Natural killer cell (primary cell): ENCODE results near the gene GRIN2A. TPM values are rescaled to one million over a fixed set of nuclear protein-coding genes. Genes with fewer than 3 reads are reported as not detected.

ENCODE experiments used
- ATAC-seq, 3 donors: fragments of 150-1000 bp in 2 of 3; fragments of 200-7000 bp in 1 of 3; cut with Tn5 transposase; 1 replicate in 1 of 3; 2 replicates in 2 of 3; pipeline ENCODE4 v1.10.0; 2021; ENCODE audit warnings: mild to moderate bottlenecking in 2 of 3, moderate library complexity in 2 of 3
- DNase-seq, 2 donors: peaks; one replicate each; pipeline versions ENCODE4 v3.0.0 to v3.0.0-alpha.2; 2013 to 2021; ENCODE audit warnings: mixed read lengths in 1 of 2
- H3K27ac ChIP-seq: one replicate; pipeline ENCODE4 v1.5.1; 2013; ENCODE audit warnings: mild to moderate bottlenecking, low read length
- H3K27me3 ChIP-seq: one replicate; pipeline ENCODE4 v1.6.1; 2013; ENCODE audit warnings: low read length; ENCODE audit not compliant: control insufficient read depth, insufficient read depth
- H3K36me3 ChIP-seq: one replicate; pipeline ENCODE4 v1.6.1; 2013; ENCODE audit warnings: low read length; ENCODE audit not compliant: control insufficient read depth, insufficient read depth
- H3K4me1 ChIP-seq: one replicate; pipeline ENCODE4 v1.6.1; 2013; ENCODE audit warnings: low read length; ENCODE audit not compliant: control insufficient read depth, insufficient read depth
- H3K4me3 ChIP-seq: one replicate; pipeline ENCODE4 v1.5.1; 2013; ENCODE audit warnings: low read length
- H3K9me3 ChIP-seq: one replicate; pipeline ENCODE4 v1.6.1; 2013; ENCODE audit warnings: low read length; ENCODE audit not compliant: control insufficient read depth, insufficient read depth
- H3K27ac Mint-ChIP-seq, 2 donors: one replicate each; pipeline ENCODE4 v1.8.0; 2022; ENCODE audit warnings: mild to moderate bottlenecking in 2 of 2, mixed read lengths in 2 of 2, moderate library complexity in 1 of 2
- H3K27me3 Mint-ChIP-seq, 2 donors: one replicate each; pipeline ENCODE4 v1.8.0; 2022; ENCODE audit warnings: low read depth in 2 of 2, mixed read lengths in 2 of 2
- H3K36me3 Mint-ChIP-seq: one replicate; pipeline ENCODE4 v1.8.0; 2022; ENCODE audit warnings: mixed read lengths
- H3K4me1 Mint-ChIP-seq, 2 donors: one replicate each; pipeline ENCODE4 v1.8.0; 2022; ENCODE audit warnings: mixed read lengths in 2 of 2
- H3K4me3 Mint-ChIP-seq: one replicate; pipeline ENCODE4 v1.8.0; 2022; ENCODE audit warnings: mild to moderate bottlenecking, moderate library complexity, mixed read lengths
- H3K9me3 Mint-ChIP-seq, 2 donors: one replicate each; pipeline ENCODE4 v1.8.0; 2022; ENCODE audit warnings: mixed read lengths in 2 of 2
- CTCF ChIP-seq: fragments of 200-600 bp; IDR thresholded peaks from one replicate; pipeline ENCODE4 v1.8.0; 2022; ENCODE audit warnings: antibody characterized with exemption
- WGBS: methylation state at CpG from one replicate; pipeline ENCODE4 v1.1.7; 2013; ENCODE audit warnings: missing lambda C conversion rate; ENCODE audit not compliant: insufficient coverage; 5-methylcytosine and 5-hydroxymethylcytosine counted together
- intact Hi-C: fragments of 100-400 bp; cut with micrococcal nuclease; formaldehyde crosslinking; loops from one replicate; pipeline ENCODE4 v1.14.2; 2022
- total RNA-seq, 4 donors: library from RNA; stranded (reverse); fragments of 120-200 nt in 1 of 4; gene quantifications; one replicate each; pipeline versions ENCODE4 v1.2.3 to v1.2.4, GENCODE V29; 2013 to 2022

GRIN2A gene
- total RNA-seq, 3 donors from 2014 or later (not counting 1 experiment from before 2014, with no cell fraction given) = not detected

DNA sequence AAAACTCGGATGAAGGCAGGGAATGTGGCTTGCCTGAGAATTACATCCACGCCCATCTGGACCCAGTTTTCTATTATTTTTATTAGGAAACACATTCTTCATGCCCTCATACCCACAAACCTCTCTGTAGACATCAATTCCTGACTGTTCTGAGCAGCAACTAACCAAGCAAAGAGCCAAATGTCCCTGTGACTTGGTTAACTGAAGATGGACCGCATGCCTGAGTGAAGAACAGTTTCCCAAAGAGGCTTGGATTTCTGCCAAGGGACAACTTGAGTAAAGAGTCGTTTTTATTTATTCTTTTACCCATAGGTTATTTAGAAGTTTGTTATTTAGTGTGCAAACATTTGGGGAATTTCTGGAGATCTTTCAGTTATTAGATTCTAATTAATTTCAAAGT is 259.8 kb downstream of the GRIN2A start:
- DNase-seq (no peak), ATAC-seq (no peak)
- Histone ChIP-seq H3K4me3 (no peak overlapping the region), H3K36me3 (no peaks in the 10 kb centered on the region), H3K9me3 (no peaks in the 10 kb centered on the region), H3K4me1 (no peaks in the 10 kb centered on the region), H3K27ac (no peak overlapping the region), H3K27me3 (no peaks in the 10 kb centered on the region)
- Mint-ChIP-seq H3K36me3 (no peaks in the 10 kb centered on the region), H3K27me3 (no peaks in the 10 kb centered on the region), H3K4me3 (no peak overlapping the region), H3K27ac (no peak overlapping the region), H3K9me3 (no peaks in the 10 kb centered on the region), H3K4me1 (no peaks in the 10 kb centered on the region)
- intact Hi-C loops = no loop called here
- TF ChIP-seq CTCF = no peak
- WGBS = 70% methylated on average over 3 of the region's 4 CpGs

DNA sequence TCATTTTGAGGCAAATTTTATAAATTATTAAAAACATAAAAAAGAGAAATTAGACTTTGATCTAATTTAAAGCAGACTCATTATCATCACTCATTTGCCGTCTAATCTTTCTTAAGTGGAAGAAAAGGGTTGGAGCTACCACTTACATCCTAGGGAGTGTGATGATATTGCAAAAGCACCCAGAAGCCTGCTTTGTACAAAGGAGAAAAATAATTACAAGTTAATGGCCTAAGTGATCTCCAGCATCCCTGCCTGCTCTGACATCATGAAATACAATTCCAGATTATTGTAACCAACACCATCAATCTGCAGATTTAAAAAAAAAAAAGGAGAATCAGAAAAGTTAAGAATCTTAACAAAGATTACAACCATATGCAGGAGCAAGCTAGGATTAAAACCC is 260.2 kb downstream of the GRIN2A start:
- intact Hi-C loops = no loop called here
- TF ChIP-seq CTCF = no peak
- H3K4me3 ChIP-seq = no peak overlapping the region
- H3K9me3 Mint-ChIP-seq = no peaks in the 10 kb centered on the region
- H3K4me3 Mint-ChIP-seq = no peak overlapping the region
- no peak for DNase-seq
- no peak overlapping the region for H3K27ac Mint-ChIP-seq
- H3K4me1 ChIP-seq = no peaks in the 10 kb centered on the region
- H3K27me3 ChIP-seq = no peaks in the 10 kb centered on the region
- no peaks in the 10 kb centered on the region for H3K36me3 Mint-ChIP-seq
- no peaks in the 10 kb centered on the region for H3K9me3 ChIP-seq
- WGBS = no CpG with 5 or more reads among the region's 1 CpG
- H3K27me3 Mint-ChIP-seq = no peaks in the 10 kb centered on the region
- no peak overlapping the region for H3K27ac ChIP-seq
- no peak for ATAC-seq
- H3K36me3 ChIP-seq = no peaks in the 10 kb centered on the region
- no peaks in the 10 kb centered on the region for H3K4me1 Mint-ChIP-seq

GRCh38 chr16:9919460-9919859 is 262.8 kb downstream of the GRIN2A start:
- no peak overlapping the region for H3K4me3 Mint-ChIP-seq
- Histone ChIP-seq H3K4me3 (no peak overlapping the region), H3K9me3 (no peaks in the 10 kb centered on the region), H3K4me1 (no peaks in the 10 kb centered on the region), H3K27me3 (no peaks in the 10 kb centered on the region), H3K27ac (no peak overlapping the region), H3K36me3 (no peaks in the 10 kb centered on the region)
- no peak for TF ChIP-seq CTCF
- H3K9me3 Mint-ChIP-seq = no peaks in the 10 kb centered on the region
- no peak for ATAC-seq
- intact Hi-C loops = no loop called here
- no peaks in the 10 kb centered on the region for H3K36me3 Mint-ChIP-seq
- H3K4me1 Mint-ChIP-seq = no peaks in the 10 kb centered on the region
- no peak overlapping the region for H3K27ac Mint-ChIP-seq
- H3K27me3 Mint-ChIP-seq = no peaks in the 10 kb centered on the region
- 66% methylated on average over 3 of the region's 3 CpGs for WGBS
- DNase-seq = no peak

DNA sequence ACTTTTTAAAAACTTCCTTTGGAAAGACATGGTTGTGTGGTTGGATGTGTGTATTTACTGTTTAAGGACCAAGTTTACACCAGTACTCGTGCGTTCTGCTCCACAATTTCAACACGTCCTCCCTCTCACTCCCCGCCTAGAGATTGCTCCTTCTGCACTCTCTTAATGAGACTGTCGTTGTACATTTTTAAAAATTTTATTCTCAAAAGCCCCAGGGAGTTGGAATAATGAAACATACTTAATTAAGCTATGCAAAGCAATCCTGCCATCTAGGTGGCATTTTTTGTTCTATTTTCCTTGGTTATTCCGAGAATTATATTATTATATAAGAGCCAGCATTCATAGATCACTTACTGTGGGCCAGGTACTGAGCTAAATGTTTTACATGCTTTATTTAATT is 264.5 kb downstream of the GRIN2A start:
- H3K4me3 Mint-ChIP-seq = no peak overlapping the region
- intact Hi-C loops = no loop called here
- H3K27ac ChIP-seq = no peak overlapping the region
- no peaks in the 10 kb centered on the region for H3K36me3 ChIP-seq
- H3K4me3 ChIP-seq = no peak overlapping the region
- WGBS = 92% methylated on average over 5 of the region's 6 CpGs
- no peak overlapping the region for H3K27ac Mint-ChIP-seq
- no peaks in the 10 kb centered on the region for H3K36me3 Mint-ChIP-seq
- H3K4me1 Mint-ChIP-seq = no peaks in the 10 kb centered on the region
- ATAC-seq (no peak), DNase-seq (no peak)
- H3K9me3 Mint-ChIP-seq = no peaks in the 10 kb centered on the region
- no peaks in the 10 kb centered on the region for H3K4me1 ChIP-seq
- H3K27me3 ChIP-seq = no peaks in the 10 kb centered on the region
- no peaks in the 10 kb centered on the region for H3K27me3 Mint-ChIP-seq
- TF ChIP-seq CTCF = no peak
- no peaks in the 10 kb centered on the region for H3K9me3 ChIP-seq
